HG03469 (cell line): ENCODE data around the gene NHSL1.
A peak's percentile ranks its signal among the peaks of the same experiment; 100 is the strongest.

Source experiments
- ATAC-seq: cut with Tn5 transposase; IDR thresholded peaks from one replicate; pipeline ENCODE4 v1.9.1; 2021; ENCODE audit warnings: mild to moderate bottlenecking, moderate library complexity, moderate number of reproducible peaks; ENCODE audit not compliant: unreplicated experiment

NHSL1 gene

DNA sequence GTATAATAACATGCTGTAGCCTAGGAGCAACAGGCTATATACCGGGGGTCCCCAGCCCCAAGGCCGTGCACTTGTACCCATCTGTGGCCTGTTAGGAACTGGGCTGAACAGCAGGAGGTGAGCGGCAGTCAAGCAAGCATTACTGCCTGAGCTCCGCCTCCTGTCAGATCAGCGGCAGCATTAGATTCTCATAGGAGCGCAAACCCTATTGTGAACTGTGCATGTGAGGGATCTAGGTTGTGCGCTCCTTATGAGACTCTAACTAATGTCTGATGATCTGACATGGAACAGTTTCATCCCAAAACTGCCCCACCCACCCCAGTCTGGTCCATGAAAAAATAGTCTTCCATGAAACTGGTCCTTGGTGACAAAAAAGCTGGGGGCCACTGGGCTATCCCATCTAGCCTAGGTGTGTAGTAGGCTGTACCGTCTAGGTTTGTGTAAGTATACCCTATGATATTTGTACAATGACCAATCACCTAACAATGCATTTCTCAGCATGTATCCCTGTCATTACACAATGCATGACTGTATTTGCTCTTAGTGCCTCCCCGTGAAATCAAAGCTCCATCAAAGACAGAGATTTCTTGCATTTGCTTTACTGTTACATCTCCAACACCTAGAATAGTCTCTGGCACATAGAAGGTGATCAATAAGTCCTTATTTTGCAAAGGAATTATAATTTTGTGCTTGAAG, 30.8 kb downstream of the NHSL1 start:
- no peak for ATAC-seq

DNA sequence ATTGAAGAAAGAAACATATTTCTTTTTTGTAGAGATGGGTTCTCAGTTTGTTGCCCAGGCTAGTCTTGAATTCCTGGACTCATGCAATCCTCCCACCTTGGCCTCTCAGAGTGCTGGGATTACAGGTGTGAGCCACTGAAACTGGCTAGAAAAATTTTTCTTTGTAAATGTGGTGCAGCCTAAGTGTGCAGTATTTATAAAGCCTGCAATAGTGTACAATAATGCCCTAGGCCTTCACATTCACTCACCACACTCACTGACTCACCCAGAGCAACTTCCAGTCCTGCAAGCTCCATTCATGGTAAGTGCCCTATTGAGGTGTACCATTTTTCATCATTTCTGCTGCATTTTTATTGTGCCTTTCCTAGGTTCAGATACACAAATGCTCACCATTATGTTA, 31.4 kb downstream of the NHSL1 start:
- ATAC-seq: no peak

DNA sequence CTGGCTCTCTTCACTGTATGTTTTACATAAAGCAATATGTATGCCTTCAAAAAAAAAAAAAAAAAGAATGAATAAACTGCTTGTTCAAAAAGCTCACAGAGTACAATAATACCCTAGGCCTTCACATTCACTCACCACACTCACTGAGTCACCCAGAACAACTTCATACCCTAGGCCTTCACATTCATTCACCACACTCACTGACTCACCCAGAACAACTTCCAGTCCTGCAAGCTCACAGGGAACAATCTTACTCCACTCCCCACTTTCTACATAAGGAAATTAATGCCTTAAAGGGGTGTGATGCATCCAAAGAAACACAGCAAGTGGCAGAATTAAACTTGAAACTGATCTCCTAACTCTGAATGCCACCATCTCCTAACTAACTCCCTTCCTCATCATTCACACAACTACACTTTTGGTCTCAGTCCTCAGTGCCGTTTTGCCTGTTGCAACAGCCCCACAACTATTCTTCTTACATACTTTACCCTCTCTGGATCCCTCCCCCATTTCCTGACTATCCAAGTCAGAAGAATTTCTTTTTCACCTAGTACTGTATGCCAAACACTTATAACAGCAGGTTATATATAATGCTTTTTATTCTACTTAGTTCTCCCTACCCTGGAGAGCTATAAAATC, 34.2 kb downstream of the NHSL1 start:
- no peak for ATAC-seq

DNA sequence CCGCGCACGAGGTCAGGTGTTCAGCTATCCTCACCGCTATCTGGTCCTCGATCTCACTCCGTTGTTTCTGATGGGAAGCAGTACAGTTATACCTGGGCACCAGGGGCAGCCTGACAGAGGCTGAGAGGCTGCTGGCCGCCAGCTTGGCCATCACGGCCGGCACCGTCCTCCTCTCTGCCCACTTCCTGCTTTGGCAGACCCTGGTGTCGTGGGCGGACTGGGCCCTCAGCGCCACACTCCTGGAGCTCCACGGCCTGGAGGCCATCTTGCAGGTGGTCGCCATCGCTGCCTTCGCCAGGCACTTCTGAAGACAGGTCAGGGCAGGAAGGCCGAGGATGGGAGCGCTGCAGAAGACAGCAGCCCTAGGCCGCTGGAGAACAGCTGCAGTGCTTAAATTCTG, 35.2 kb downstream of the NHSL1 start:
- no peak for ATAC-seq

DNA sequence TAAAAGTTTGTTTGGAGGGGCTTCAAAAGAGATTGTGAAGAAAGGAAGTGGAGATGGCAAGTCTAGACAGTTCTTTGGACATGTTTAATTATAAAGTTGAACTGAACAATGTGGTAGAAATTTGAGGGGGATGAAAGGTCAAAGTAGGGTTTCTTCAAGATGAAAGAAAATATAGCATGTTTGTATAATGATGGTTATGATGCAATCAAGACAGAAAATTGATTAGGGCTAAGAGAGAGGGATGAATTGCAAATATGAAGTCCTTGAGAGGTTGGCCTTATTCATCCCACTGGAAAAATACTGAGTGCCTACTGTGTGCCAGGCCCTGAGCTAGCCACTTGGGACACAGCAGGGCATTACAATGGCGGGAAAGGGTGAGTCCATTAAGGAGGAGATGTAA, 37.6 kb downstream of the NHSL1 start:
- ATAC-seq: no peak

DNA sequence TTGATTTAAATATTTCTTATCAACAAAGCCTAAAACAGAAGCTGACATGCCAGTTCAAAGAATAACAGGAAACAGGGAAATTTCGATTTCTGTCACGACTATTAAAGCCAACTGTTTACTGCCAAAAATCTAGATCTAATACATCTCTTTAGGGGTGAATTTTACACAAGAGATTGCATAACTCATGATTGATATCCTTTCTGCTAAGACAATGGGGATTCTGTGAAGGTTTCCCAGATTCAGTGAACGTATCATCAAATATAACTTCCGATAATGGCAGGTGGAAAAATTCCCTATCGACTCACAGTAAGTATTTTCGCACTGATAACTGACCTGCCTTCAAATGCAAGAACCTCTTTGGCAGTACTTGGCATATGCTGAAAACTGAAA, 42.9 kb downstream of the NHSL1 start:
- ATAC-seq: no peak

DNA sequence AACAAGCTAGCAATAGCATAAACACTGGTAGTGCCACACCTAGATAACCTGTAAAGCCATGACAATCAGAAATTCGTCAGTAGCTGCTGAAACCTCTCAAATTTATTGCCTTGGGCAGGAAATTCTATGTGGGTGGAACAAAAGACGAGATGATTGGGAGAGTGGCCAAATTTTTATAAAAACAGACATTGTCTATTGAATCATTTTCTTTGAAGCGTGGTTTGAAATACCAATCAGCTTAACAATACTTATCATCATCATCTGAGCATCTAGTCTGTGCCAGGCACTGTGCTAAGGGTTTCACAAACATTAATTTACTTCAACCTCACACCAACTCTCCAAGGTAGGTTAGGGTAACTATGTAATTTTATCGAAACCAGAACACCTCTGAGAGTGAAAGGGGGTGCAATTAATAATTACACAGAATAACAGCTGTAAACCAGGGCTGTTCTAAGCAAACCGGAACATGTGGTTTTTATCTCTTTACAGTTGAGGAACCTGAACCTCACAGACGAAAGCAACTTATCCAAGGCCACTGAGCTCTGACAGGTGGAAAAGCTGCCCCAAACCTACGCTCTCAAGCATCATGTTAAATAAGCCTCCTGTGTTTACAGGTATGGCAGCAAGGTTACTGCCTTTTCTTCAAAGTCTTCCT, 43.4 kb downstream of the NHSL1 start:
- peak; percentile 96 for ATAC-seq

DNA sequence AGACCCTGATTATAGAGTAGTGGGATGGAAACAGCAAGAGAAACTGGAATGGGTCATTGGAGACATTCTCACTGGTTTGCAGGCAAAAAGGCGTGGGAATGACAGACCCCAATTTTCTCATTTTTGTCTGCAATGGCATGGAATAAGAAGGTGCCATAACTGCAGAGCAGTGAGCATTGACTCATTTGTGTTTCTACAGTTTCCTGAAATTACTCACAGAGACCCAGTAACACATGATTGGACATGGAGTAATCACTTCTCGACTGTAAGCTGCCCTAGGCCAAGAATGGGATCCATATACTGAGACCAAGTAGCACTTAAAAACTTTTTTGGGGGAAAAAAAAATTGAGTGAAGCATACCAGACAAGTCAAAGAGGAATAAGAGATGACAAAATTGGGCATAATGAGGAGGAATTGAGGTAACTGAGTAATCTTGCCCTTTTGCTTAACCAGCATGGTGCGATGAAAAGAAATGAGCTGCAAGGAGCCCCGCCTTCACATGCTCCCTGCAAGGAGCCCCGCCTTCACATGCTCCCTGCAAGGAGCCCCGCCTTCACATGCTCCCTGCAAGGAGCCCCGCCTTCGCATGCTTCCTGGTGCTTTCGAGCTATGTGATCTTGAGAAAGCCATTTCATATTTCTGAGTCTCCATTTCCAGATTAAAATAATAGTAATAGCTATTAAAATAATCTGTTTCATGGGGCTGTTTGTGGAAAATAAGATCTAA, 44.1 kb downstream of the NHSL1 start:
- no peak for ATAC-seq

DNA sequence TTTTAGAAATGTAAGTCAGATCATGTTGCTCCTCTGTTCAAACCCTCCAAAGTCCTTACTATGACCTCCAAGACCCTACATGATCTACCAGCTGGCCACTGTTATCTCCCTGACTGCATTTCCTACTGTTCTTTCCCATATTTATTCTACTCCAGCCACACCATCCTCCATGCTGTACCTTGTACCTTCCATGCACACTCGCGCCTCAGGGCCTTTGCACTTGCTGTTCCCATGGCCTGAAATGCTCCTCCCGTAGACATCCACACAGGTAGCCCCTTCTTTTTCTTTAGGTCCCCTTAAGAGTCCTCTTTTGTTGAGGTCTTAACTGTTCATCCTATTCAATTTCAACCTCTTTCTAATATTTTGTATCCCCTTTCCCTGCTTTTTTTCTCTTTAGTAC, 48.3 kb downstream of the NHSL1 start:
- ATAC-seq: no peak

DNA sequence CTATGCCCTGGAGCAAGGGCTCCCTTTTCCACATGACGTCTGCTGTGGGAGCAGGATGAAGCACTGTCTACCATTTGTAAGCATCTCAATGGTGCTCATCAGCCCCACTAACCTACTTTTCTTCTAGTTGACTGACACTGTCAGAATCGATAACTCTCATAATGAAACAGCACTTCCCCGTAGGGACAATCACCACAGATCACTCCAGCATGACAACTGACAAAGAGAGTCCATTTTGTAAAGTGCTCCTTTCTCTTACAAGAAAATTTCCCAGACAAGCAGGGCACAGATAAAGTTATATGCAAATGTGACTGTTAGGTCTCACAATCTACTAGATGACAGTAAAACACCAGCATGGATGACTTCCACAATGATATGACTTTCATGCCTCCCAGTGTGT, 48.8 kb downstream of the NHSL1 start:
- ATAC-seq: peak; percentile 70

DNA sequence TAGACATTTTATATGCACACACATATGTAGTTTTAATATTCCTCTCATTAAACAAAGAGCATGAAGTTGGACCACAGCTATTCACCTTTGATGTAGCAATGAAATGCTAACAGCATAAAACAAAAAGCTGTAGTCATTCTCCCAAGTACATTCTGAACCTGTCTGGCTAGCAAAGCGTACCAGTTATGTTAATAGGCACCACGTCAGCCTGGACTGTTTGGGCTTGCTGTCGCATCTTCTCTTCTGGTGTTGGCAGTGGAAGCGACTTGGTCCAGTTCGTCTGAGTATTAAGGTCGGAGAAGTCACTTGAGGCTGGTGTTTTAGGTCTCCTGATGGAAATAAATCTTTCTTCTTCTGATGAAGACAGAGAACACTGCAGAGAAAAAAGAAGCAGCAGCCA, 52.5 kb downstream of the NHSL1 start:
- no peak for ATAC-seq

DNA sequence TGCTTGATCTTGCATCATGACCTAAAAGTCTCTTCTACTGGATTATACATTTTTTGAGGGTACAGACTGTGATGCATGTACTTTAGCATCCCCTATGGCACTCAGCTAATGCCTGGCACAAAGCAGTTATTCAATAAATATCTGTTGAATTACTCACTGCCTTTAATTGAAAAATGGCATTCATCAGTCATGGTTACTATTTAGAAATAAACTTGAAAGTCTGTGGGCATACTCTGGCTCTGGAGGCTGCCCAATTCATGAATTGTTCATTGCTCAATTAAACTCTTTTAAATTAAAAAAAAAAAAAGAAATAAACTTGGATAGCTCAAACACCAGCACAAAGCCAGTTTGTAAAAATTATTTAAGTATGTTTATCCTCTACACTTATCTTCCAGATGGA, 55.3 kb downstream of the NHSL1 start:
- no peak for ATAC-seq

DNA sequence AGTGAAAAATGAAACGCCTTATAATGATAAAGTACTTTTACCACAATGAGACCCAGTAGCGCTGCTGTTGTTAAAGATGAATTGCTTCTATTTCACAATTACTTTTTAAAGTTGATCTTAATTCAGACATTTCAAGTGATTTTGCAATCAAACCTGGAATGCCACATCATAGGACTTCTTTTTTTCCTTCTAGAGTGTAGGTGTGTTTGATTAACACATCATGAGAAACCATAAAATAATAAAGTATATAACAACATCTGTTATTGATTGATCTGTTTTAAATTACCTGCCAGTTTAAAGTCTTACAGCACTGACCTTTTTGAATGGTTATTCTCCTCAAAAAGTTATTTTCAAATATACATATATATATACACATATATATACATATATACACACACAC, 56.6 kb downstream of the NHSL1 start:
- no peak for ATAC-seq

DNA sequence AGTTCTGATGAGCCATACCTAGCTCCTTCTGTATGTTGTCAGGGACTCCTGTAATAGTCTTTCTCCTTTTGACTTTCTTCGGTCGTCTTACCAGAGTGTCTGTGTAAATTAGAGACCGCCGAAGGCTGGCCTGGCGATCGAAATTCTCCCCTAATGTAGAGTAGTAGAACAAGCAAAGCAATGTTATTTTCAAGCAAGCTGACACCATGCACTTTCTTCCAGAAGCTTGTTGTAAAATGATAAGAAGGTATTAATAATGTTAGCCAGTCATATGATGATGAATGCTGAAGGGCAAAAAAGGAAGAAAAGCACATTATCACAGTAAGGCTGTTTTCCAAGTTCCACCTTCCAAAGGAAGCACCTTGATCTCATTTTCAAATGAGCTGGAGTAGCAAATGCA, 57.3 kb downstream of the NHSL1 start:
- ATAC-seq: no peak

DNA sequence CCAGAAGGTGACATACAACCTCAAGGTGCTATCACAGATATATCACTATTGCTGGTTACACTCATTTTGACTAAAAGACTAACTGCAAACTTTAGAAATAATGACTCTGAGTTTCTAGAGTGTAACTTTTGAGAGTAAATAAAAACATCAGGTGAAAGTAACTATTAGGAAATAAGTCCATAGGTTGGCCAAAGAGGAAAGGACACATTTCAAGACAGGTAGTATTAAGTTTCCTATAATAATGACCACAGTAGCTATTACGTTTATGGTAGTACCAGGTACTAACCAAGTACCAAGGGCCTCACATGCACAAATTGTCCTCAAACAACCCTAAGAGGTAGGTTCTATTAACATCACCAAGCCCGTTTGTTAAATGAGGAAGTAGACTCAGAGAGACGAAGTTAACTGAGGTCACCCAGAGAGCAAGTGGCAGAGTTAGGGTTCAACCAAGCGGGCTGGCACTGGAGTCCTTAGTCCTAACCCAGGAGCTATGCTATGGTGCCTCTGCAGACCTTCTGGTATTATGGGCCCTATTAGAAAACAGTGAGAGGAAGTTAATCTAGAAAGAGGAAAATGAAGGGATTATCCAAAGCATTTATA, 58.4 kb downstream of the NHSL1 start:
- no peak for ATAC-seq

DNA sequence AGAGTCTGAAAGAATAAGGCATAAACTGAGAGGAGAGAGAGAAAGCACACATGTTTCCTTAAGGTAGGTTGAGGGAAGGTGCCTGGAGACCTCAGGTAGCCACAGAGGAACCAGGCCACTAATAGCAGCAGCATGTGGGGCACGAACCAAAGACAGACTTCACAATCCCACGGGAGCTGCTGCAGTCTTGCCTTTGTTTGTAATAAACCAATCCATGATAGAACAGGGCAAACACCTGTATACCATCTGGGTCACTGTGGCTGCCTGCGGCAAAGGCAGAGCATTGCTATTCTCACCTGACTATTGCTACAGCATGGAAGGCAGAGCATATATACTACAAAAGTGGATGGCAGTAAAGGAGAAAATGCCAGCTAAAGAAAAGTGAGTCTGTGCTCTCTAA, 59.0 kb downstream of the NHSL1 start:
- no peak for ATAC-seq

DNA sequence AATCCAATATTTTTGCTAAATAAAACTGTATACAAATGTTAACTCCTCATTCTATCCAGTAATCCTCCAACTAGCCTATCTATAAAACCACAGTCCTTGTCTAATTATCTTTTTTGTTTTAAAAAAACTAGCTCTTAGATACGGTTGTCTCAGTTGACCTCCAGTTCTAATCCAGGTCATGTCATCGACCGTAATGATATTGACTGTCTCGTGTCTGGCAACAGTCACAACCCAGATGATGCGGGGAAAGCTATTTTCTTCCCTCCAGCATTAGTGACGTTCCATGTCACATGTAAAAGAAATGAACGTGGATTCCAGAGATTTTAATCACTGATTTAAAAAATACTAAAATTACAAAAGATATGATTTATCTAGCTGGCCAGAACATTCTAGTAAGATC, 59.7 kb downstream of the NHSL1 start:
- no peak for ATAC-seq

DNA sequence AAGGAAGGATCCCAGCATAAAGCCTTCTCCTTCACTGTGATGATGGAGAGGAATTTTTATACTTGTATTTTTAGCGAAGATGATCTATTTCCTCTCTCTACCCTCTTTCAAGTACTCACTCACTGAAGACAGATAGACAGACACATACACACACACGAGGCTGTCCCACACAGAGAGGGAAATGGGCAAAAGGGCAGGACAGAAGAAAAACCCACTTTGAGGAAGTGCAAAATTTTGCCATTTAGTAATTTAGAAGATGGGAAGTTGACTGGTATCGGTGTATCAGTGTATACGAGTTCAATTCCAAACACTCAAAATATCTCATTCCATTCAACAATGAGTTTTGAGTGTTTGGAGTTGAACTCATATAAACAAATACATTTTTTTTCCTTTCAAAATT, 64.4 kb downstream of the NHSL1 start:
- ATAC-seq: no peak

DNA sequence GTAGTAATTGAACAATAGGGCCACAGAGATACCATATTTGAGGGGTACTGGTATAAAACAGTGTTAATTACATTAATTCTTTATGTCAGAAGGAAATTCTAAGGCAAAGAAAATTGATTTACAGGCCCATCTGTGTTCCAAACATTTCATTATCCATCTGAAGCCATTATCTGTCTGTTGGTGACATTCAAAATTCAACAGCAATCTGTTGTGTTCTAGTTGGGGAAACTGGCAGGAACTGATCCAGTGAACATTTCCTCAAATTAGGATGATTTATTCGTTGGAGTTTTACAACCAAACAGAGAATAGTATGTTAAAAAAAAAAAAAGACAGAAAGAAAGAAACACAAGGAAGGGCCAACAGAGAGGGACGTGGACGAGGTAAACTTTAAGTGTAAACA, 65.2 kb downstream of the NHSL1 start:
- ATAC-seq: no peak

DNA sequence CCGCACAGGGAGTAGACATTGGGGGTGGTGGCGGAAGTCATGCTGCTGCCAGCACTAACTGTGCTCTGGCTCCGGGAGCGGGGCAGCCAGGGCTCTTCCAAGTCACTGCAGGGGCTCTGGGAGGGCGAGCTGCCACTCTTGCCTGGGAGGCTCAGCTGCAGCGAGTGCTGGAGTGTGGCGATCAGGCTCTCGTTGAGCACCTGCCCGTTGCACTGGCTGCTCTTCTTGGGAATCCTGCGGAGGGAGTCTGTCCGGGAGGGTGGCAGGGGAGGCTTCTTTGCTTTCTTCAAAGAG, 67.3 kb downstream of the NHSL1 start:
- no peak for ATAC-seq

DNA sequence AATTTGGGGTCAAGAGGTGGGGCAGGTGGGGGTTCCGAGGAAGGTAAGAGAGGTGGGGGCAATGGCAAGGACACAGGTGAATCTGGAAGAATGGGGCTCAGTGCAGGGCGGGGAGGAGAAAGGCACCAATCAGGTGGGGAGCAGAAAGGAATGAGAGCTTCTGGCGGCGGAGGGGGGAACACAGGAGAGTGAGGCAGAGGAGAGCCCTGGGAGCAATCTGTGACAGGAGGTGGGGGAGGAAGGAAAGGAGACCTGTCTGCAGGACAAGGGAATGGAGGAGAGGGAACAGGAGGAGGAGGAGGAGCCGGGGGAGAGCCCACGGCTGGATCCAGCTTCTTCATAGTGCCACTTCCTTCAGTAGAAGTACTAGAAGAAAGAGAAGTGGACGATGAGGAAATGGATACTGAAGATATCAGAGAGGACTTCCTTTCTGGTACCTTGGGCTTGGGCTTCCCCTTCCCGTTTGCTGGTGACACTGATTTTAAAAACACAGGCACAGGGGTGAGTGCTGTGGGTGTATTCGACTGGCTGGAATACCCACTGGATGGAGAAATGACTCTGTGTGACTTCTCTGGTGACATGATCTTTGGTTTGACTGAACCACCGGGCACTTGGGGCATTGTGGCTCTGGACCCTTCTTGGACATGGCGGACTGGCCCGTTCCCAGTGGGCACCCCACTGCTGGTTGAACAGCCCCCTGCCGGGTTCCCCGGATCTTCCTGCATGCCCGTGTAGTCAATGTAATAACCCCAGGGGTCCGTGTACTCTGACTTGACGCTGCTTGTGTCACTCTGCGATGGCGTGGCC, 67.8 kb downstream of the NHSL1 start:
- ATAC-seq: no peak
